Motor neuron (in vitro differentiated cells): ENCODE results near the gene SLCO1C1. TPM values are rescaled to one million over a fixed set of nuclear protein-coding genes. Genes with fewer than 3 reads are reported as not detected.

ENCODE experiments used
- total RNA-seq, 8 experiments: library from RNA; unstranded; fragments of 300-600 nt; gene quantifications; 2 replicates each; pipeline versions ENCODE4 v1.2.3 to v1.2.4, GENCODE V29; 2022

SLCO1C1 gene
- total RNA-seq, 8 experiments from 2014 or later, result 0.11 to 2.1 (median 0.75) TPM; not detected in 4

Other genes with a start within 250 kb of the SLCO1C1 start
- gene SLCO1B3, start 115.4 kb downstream of the SLCO1C1 start, total RNA-seq, result not detected